HG03280 (cell line): ENCODE data around the gene SETD2.
A peak's percentile ranks its signal among the peaks of the same experiment; 100 is the strongest.

Source experiments
- ATAC-seq: cut with Tn5 transposase; IDR thresholded peaks from one replicate; pipeline ENCODE4 v1.9.1; 2021; ENCODE audit warnings: mild to moderate bottlenecking, moderate library complexity; ENCODE audit not compliant: unreplicated experiment

SETD2 gene

GRCh38 chr3:46987743-46988401 lies 176.0 kb downstream of the SETD2 start:
- ATAC-seq: peak; percentile 83

GRCh38 chr3:46987319-46987742 lies 176.6 kb downstream of the SETD2 start:
- ATAC-seq: peak; percentile 9

- no peak for ATAC-seq
Observed at GRCh38 chr3:46986782-46987310, 177.1 kb downstream of the SETD2 start.

GRCh38 chr3:46986055-46986730 lies 177.7 kb downstream of the SETD2 start:
- ATAC-seq: no peak

- no peak for ATAC-seq
Observed at GRCh38 chr3:46985588-46985987, 178.3 kb downstream of the SETD2 start.

- no peak for ATAC-seq
Observed at GRCh38 chr3:46984591-46985459, 179.1 kb downstream of the SETD2 start.

- no peak for ATAC-seq
Observed at GRCh38 chr3:46982546-46982945, 181.4 kb downstream of the SETD2 start.

- no peak for ATAC-seq
Observed at GRCh38 chr3:46981932-46982471, 181.9 kb downstream of the SETD2 start.

GRCh38 chr3:46979958-46980497 lies 183.9 kb downstream of the SETD2 start:
- peak; percentile 9 for ATAC-seq

- ATAC-seq: peak; percentile 65
Observed at GRCh38 chr3:46978985-46979944, 184.6 kb downstream of the SETD2 start, which contains the start of gene NBEAL2. TSS of gene NBEAL2 (plus strand) at chr3:46979666. CDS start at chr3:46979862, 196 bp downstream.

- ATAC-seq: no peak
Observed at GRCh38 chr3:46978381-46978780, 185.5 kb downstream of the SETD2 start.

- no peak for ATAC-seq
Observed at GRCh38 chr3:46977811-46978195, 186.1 kb downstream of the SETD2 start.

- peak; percentile 69 for ATAC-seq
Observed at GRCh38 chr3:46976326-46977190, 187.4 kb downstream of the SETD2 start, which contains the start of gene CCDC12. TSS of gene CCDC12 (minus strand) at chr3:46976745. CDS start at chr3:46976732, 13 bp downstream.

- ATAC-seq: no peak
Observed at GRCh38 chr3:46974421-46975171, 189.3 kb downstream of the SETD2 start.

- ATAC-seq: no peak
Observed at GRCh38 chr3:46972396-46972795, 191.5 kb downstream of the SETD2 start.

- ATAC-seq: no peak
Observed at GRCh38 chr3:46971742-46972141, 192.2 kb downstream of the SETD2 start.

GRCh38 chr3:46971151-46971550 lies 192.8 kb downstream of the SETD2 start:
- ATAC-seq: no peak
